DOHH2 (cell line): Measurements from ENCODE around the gene KRTAP5-3.

ENCODE experiments used
- H3F3A ChIP-seq: fragments of 200-600 bp; sonication (generic), shearing (Covaris generic); 2 replicates; pipeline ENCODE4 v1.6.0; 2016; ENCODE audit warnings: antibody characterized with exemption, mild to moderate bottlenecking; ENCODE audit not compliant: control insufficient read depth, insufficient read depth
- H3K27ac ChIP-seq: fragments of 200-600 bp; sonication (generic); 2 replicates; pipeline ENCODE4 v1.5.1; 2014; ENCODE audit warnings: low read depth, mild to moderate bottlenecking, low read length, moderate library complexity
- H3K27me3 ChIP-seq: fragments of 200-600 bp; sonication (generic); 2 replicates; pipeline ENCODE4 v1.6.1; 2014; ENCODE audit warnings: mild to moderate bottlenecking, low read length, mixed read lengths; ENCODE audit not compliant: control insufficient read depth
- H3K36me3 ChIP-seq: fragments of 200-600 bp; sonication (generic); 2 replicates; pipeline ENCODE4 v1.6.1; 2014; ENCODE audit warnings: mild to moderate bottlenecking, low read length, moderate library complexity, mixed read lengths; ENCODE audit not compliant: control insufficient read depth
- H3K4me1 ChIP-seq: fragments of 200-600 bp; sonication (generic); 2 replicates; pipeline ENCODE4 v1.6.1; 2014; ENCODE audit warnings: mild to moderate bottlenecking, low read length, mixed read lengths; ENCODE audit not compliant: control insufficient read depth
- H3K4me2 ChIP-seq: fragments of 200-600 bp; sonication (generic); 2 replicates; pipeline ENCODE4 v1.6.0; 2014; ENCODE audit warnings: mild to moderate bottlenecking, low read length, moderate library complexity
- H3K4me3 ChIP-seq: fragments of 200-600 bp; sonication (generic); 2 replicates; pipeline ENCODE4 v1.5.1; 2014; ENCODE audit warnings: mild to moderate bottlenecking, low read length, mixed read lengths
- H3K79me2 ChIP-seq: fragments of 200-600 bp; sonication (generic); 2 replicates; pipeline ENCODE4 v1.6.1; 2014; ENCODE audit warnings: mild to moderate bottlenecking, low read length, mixed read lengths; ENCODE audit not compliant: control insufficient read depth
- H3K9me2 ChIP-seq: fragments of 200-600 bp; sonication (generic); replicated peaks from 2 replicates; pipeline ENCODE4 v1.6.1; 2014; ENCODE audit warnings: mild to moderate bottlenecking, low read length, mixed read lengths; ENCODE audit not compliant: control insufficient read depth
- H3K9me3 ChIP-seq: fragments of 200-600 bp; sonication (generic); 2 replicates; pipeline ENCODE4 v1.6.1; 2014; ENCODE audit warnings: antibody characterized with exemption, low read length, mixed read lengths; ENCODE audit not compliant: control insufficient read depth, insufficient read depth
- H4K20me1 ChIP-seq: fragments of 200-600 bp; sonication (generic); 2 replicates; pipeline ENCODE4 v1.6.0; 2014; ENCODE audit warnings: low read depth, mild to moderate bottlenecking, antibody characterized with exemption, low read length, moderate library complexity; ENCODE audit not compliant: control insufficient read depth, insufficient read depth
- CTCF ChIP-seq: fragments of 200-600 bp; sonication (generic); IDR thresholded peaks from one replicate; pipeline ENCODE4 v1.5.1; 2014; ENCODE audit warnings: antibody characterized with exemption, mild to moderate bottlenecking, low read depth, low read length; ENCODE audit not compliant: poor library complexity, severe bottlenecking
- EZH2phosphoT487 ChIP-seq: fragments of 200-600 bp; sonication (generic); IDR thresholded peaks from 2 replicates; pipeline ENCODE4 v1.6.1; 2017; ENCODE audit warnings: borderline replicate concordance, mild to moderate bottlenecking, antibody characterized with exemption, low read length, moderate library complexity, mixed read lengths

Gene KRTAP5-3

GRCh38 chr11:1655168-1656060, 47.2 kb upstream of the KRTAP5-3 start:
- TF ChIP-seq EZH2phosphoT487 (no peak), CTCF (no peak)
- H4K20me1 ChIP-seq = no peaks in the 10 kb centered on the region
- H3K36me3 ChIP-seq = no peaks in the 10 kb centered on the region
- H3K4me1 ChIP-seq = no peaks in the 10 kb centered on the region
- H3K4me2 ChIP-seq = no peak overlapping the region
- H3K27me3 ChIP-seq = peaks cover 11% of the 10 kb centered on the region; the same call in 1 of the 2 replicates
- H3K9me2 ChIP-seq = no peaks in the 10 kb centered on the region
- H3K27ac ChIP-seq = no peak overlapping the region
- no peak overlapping the region for H3K4me3 ChIP-seq
- no peaks in the 10 kb centered on the region for H3K79me2 ChIP-seq
- no peaks in the 10 kb centered on the region for H3K9me3 ChIP-seq
- no peaks in the 10 kb centered on the region for H3F3A ChIP-seq

GRCh38 chr11:1654388-1655167, 46.3 kb upstream of the KRTAP5-3 start:
- no peaks in the 10 kb centered on the region for H3K79me2 ChIP-seq
- no peaks in the 10 kb centered on the region for H3F3A ChIP-seq
- H4K20me1 ChIP-seq = no peaks in the 10 kb centered on the region
- H3K9me3 ChIP-seq = no peaks in the 10 kb centered on the region
- no peaks in the 10 kb centered on the region for H3K4me1 ChIP-seq
- peaks cover 4% of the 10 kb centered on the region; the same call in 1 of the 2 replicates for H3K27me3 ChIP-seq
- no peaks in the 10 kb centered on the region for H3K9me2 ChIP-seq
- H3K27ac ChIP-seq = no peak overlapping the region
- no peak overlapping the region for H3K4me3 ChIP-seq
- H3K4me2 ChIP-seq = no peak overlapping the region
- H3K36me3 ChIP-seq = no peaks in the 10 kb centered on the region
- TF ChIP-seq EZH2phosphoT487 (no peak), CTCF (no peak)

- Histone ChIP-seq H3K4me1 (no peaks in the 10 kb centered on the region), H3K4me2 (no peak overlapping the region), H3K9me3 (no peaks in the 10 kb centered on the region), H4K20me1 (no peaks in the 10 kb centered on the region), H3K79me2 (no peaks in the 10 kb centered on the region), H3K9me2 (no peaks in the 10 kb centered on the region), H3F3A (no peaks in the 10 kb centered on the region), H3K27ac (no peak overlapping the region), H3K36me3 (no peaks in the 10 kb centered on the region), H3K4me3 (no peak overlapping the region), H3K27me3 (peaks cover 4% of the 10 kb centered on the region; the same call in 1 of the 2 replicates)
- TF ChIP-seq CTCF = no peak
- TF ChIP-seq EZH2phosphoT487 = no peak
Measured at GRCh38 chr11:1653541-1654387, 45.5 kb upstream of the KRTAP5-3 start.
